IMR-90 (cell line): ENCODE results near the gene ZNF610.

Experiments
- BHLHE40 ChIP-seq: fragments of 150-350 bp; IDR thresholded peaks from 2 replicates; pipeline ENCODE4 v1.6.1; 2016; ENCODE audit warnings: mild to moderate bottlenecking, low read depth, low read length
- CEBPB ChIP-seq: IDR thresholded peaks from 2 replicates; pipeline ENCODE4 v1.6.1; 2012; ENCODE audit warnings: low read depth, low read length, improper control_type of control experiment
- CHD1 ChIP-seq: IDR thresholded peaks from 2 replicates; pipeline ENCODE4 v1.6.1; 2012; ENCODE audit warnings: low read depth, low read length, improper control_type of control experiment
- CTCF ChIP-seq: conservative IDR thresholded peaks from 2 replicates; pipeline ENCODE4 v1.5.1; 2012; ENCODE audit warnings: mild to moderate bottlenecking, low read depth, low read length, improper control_type of control experiment
- ELK1 ChIP-seq: fragments of 150-350 bp; IDR thresholded peaks from 2 replicates; pipeline ENCODE4 v1.6.1; 2016; ENCODE audit warnings: low read depth, mild to moderate bottlenecking, low read length, moderate library complexity, borderline replicate concordance
- MAFK ChIP-seq: IDR thresholded peaks from 2 replicates; pipeline ENCODE4 v1.6.1; 2012; ENCODE audit warnings: low read depth, low read length, improper control_type of control experiment
- MAZ ChIP-seq: IDR thresholded peaks from 2 replicates; pipeline ENCODE4 v1.6.1; 2012; ENCODE audit warnings: low read depth, mild to moderate bottlenecking, low read length, improper control_type of control experiment, moderate library complexity, borderline replicate concordance
- MXI1 ChIP-seq: IDR thresholded peaks from 2 replicates; pipeline ENCODE4 v1.6.1; 2012; ENCODE audit warnings: low read depth, mild to moderate bottlenecking, low read length, moderate library complexity, borderline replicate concordance
- NFE2L2 ChIP-seq: fragments of 150-350 bp; IDR thresholded peaks from 2 replicates; pipeline ENCODE4 v1.6.1; 2016; ENCODE audit warnings: low read depth, mild to moderate bottlenecking, low read length
- POLR2A ChIP-seq: IDR thresholded peaks from 2 replicates; pipeline ENCODE4 v1.6.1; 2012; ENCODE audit warnings: mild to moderate bottlenecking, low read depth, low read length
- USF2 ChIP-seq: fragments of 150-350 bp; IDR thresholded peaks from 2 replicates; pipeline ENCODE4 v1.6.1; 2017; ENCODE audit warnings: mild to moderate bottlenecking, antibody characterized with exemption, low read length, low read depth

- peak; percentile 22 for TF ChIP-seq POLR2A
- no peak for TF ChIP-seq BHLHE40
- TF ChIP-seq CTCF = no peak
- no peak for TF ChIP-seq USF2
- TF ChIP-seq NFE2L2 = no peak
- peak; percentile 30; the same call in 1 of the 2 replicates for TF ChIP-seq MXI1
- TF ChIP-seq MAFK = no peak
- TF ChIP-seq CEBPB = peak; percentile 28; the same call in 1 of the 2 replicates
- no peak for TF ChIP-seq ELK1
- TF ChIP-seq CHD1 = no peak
- TF ChIP-seq MAZ = peak; percentile 51; the same call in 1 of the 2 replicates
These were observed 843 bp downstream of the ZNF610 start for GRCh38 chr19:52336791-52337381.
